K562 (cell line): ENCODE measurements around the gene CRADD. TPM values are rescaled to one million over a fixed set of nuclear protein-coding genes. Genes with fewer than 3 reads are reported as not detected.

Experiments
- ATAC-seq: fragments of 200-7000 bp; cut with Tn5 transposase; 3 replicates; pipeline ENCODE4 v1.9.1; 2020; ENCODE audit warnings: moderate library complexity
- BruUV-seq: library from RNA; stranded (reverse); fragments of 400-500 nt; replicated peaks from 2 replicates; lab custom pipeline; 2021; lab: Mats Ljungman, UMichigan
- CTCF ChIA-PET: fragments of 300-600 bp; formaldehyde crosslinking; extraction: SDS; loops from one replicate; lab custom pipeline; 2021; ENCODE audit warnings: low intra/inter-chr PET ratio; lab: Yijun Ruan, JAX
- POLR2A ChIA-PET: fragments of 300-600, 350-650 bp; sonication (Branson Sonifier 250); formaldehyde crosslinking; extraction: SDS; loops from one replicate; lab custom pipeline; 2021; ENCODE audit warnings: antibody characterized with exemption, inconsistent platforms; lab: Yijun Ruan, JAX
- DNase-seq, 4 experiments: peaks; one replicate each; pipeline versions ENCODE4 v3.0.0 to v3.0.0-alpha.2; 2011 to 2018; ENCODE audit warnings: low spot score in 3 of 4, mixed read lengths in 3 of 4; ENCODE audit errors: extremely low read depth in 1 of 4
- FAIRE-seq: peaks from 2 replicates; lab custom pipeline; 2011; peaks lifted over from hg19 to GRCh38; lab: Jason Lieb, UNC
- H2AFZ ChIP-seq: 2 replicates; pipeline ENCODE4 v1.6.0; 2011; ENCODE audit warnings: low read depth, low read length, control low read depth, inconsistent platforms
- H3K27ac ChIP-seq: fragments of 200-600 bp; 3 replicates; pipeline ENCODE4 v1.8.0; 2011; ENCODE audit warnings: low read depth, mild to moderate bottlenecking, control low read depth, inconsistent platforms, low read length, moderate library complexity, mixed read lengths; ENCODE audit errors: extremely low read depth
- H3K27me3 ChIP-seq, 2 experiments: fragments of 300-600 bp in 1 of 2; 2 replicates in 1 of 2; 3 replicates in 1 of 2; pipeline versions ENCODE4 v1.6.0 to v1.8.0; 2011; ENCODE audit warnings: inconsistent platforms in 2 of 2, low read length in 2 of 2, mild to moderate bottlenecking in 1 of 2, mixed read lengths in 1 of 2, moderate library complexity in 1 of 2; ENCODE audit not compliant: control insufficient read depth in 2 of 2, insufficient read depth in 2 of 2
- H3K36me3 ChIP-seq: fragments of 300-600 bp; 3 replicates; pipeline ENCODE4 v1.8.0; 2011; ENCODE audit warnings: mild to moderate bottlenecking, low read length, inconsistent platforms; ENCODE audit not compliant: control insufficient read depth, insufficient read depth
- H3K4me1 ChIP-seq, 2 experiments: fragments of 200-600 bp in 1 of 2; replicated peaks in 1 of 2; 2 replicates in 1 of 2; 3 replicates in 1 of 2; pipeline versions ENCODE4 v1.5.1 to v1.8.0; 2011; ENCODE audit warnings: inconsistent platforms in 2 of 2, low read length in 2 of 2, mild to moderate bottlenecking in 1 of 2, mixed read lengths in 1 of 2, moderate library complexity in 1 of 2; ENCODE audit not compliant: control insufficient read depth in 2 of 2, insufficient read depth in 2 of 2
- H3K4me2 ChIP-seq: 2 replicates; pipeline ENCODE4 v1.6.1; 2011; ENCODE audit warnings: low read length, control low read depth, inconsistent platforms, mixed read lengths; ENCODE audit not compliant: insufficient read depth
- H3K4me3 ChIP-seq: fragments of 200-600 bp; sonication (generic), shearing (Covaris generic); 2 replicates; pipeline ENCODE4 v1.5.1; 2016; ENCODE audit warnings: control low read depth, inconsistent platforms
- H3K79me2 ChIP-seq: fragments of 200-600 bp; 3 replicates; pipeline ENCODE4 v1.8.0; 2011; ENCODE audit warnings: low read length, inconsistent platforms; ENCODE audit not compliant: control insufficient read depth, insufficient read depth
- H3K9ac ChIP-seq, 2 experiments: 2 replicates each; pipeline versions ENCODE4 v1.6.0 to v1.6.1; 2011; ENCODE audit warnings: low read depth in 2 of 2, low read length in 2 of 2, control low read depth in 1 of 2, inconsistent platforms in 1 of 2, mild to moderate bottlenecking in 1 of 2, mixed read lengths in 1 of 2; ENCODE audit not compliant: insufficient read depth in 1 of 2
- H3K9me1 ChIP-seq: one replicate; pipeline ENCODE4 v1.6.0; 2011; ENCODE audit warnings: inconsistent platforms, mild to moderate bottlenecking, low read length, moderate library complexity; ENCODE audit not compliant: control insufficient read depth, insufficient read depth
- H3K9me3 ChIP-seq: replicated peaks from 2 replicates; pipeline ENCODE4 v1.5.1; 2011; ENCODE audit warnings: low read depth, low read length, inconsistent platforms; ENCODE audit not compliant: control insufficient read depth, insufficient read depth
- H4K20me1 ChIP-seq: replicated peaks from 2 replicates; pipeline ENCODE4 v1.6.1; 2011; ENCODE audit warnings: low read length, inconsistent platforms, mixed read lengths; ENCODE audit not compliant: control insufficient read depth, insufficient read depth
- CEBPB ChIP-seq: fragments of 450-650 bp; IDR thresholded peaks from 2 replicates; pipeline ENCODE4 v1.6.1; 2016; ENCODE audit warnings: missing genetic modification characterization, missing compliant biosample characterization
- DPF2 ChIP-seq: fragments of 450-650 bp; IDR thresholded peaks from 2 replicates; pipeline ENCODE4 v1.6.1; 2016
- UBTF ChIP-seq, 2 experiments: IDR thresholded peaks; 2 replicates each; pipeline ENCODE4 v1.6.1; 2012; ENCODE audit warnings: improper control_type of control experiment in 2 of 2, low read depth in 2 of 2, low read length in 2 of 2, borderline replicate concordance in 1 of 2
- ZNF121 ChIP-seq: sonication (generic); formaldehyde crosslinking; conservative IDR thresholded peaks from 2 replicates; pipeline ENCODE4 v1.8.0; 2022; ENCODE audit warnings: missing genetic modification reagents
- ZZZ3 ChIP-seq: fragments of 450-650 bp; IDR thresholded peaks from 2 replicates; pipeline ENCODE4 v1.6.1; 2016; ENCODE audit warnings: antibody characterized with exemption, mild to moderate bottlenecking, moderate library complexity
- WGBS: fragments of 100-300 bp; shearing (Covaris generic); methylation state at CpG from one replicate; pipeline ENCODE4 v1.1.6; 2016; ENCODE audit warnings: low coverage, mixed read lengths; ENCODE audit not compliant: insufficient coverage; ENCODE audit errors: missing lambda C conversion rate; 5-methylcytosine and 5-hydroxymethylcytosine counted together
- in situ Hi-C: fragments of 300-500 bp; cut with MboI; formaldehyde crosslinking; loops from 4 replicates; pipeline ENCODE4 v1.15.0; 2018; ENCODE audit warnings: inconsistent platforms, mixed read lengths
- intact Hi-C: fragments of 100-400 bp; cut with micrococcal nuclease; formaldehyde crosslinking; loops from 2 replicates; pipeline ENCODE4 v1.14.2; 2022
- polyA plus RNA-seq, 8 experiments: library from polyadenylated mRNA; depleted of rRNA in 4 of 8; stranded (reverse) in 5 of 8; unstranded in 3 of 8; fragments of >200 nt; fragmentation: Nextera tagmentation in 2 of 8; fragmentation: Illumina TruSeq in 1 of 8; extraction: Ambion mirVana in 2 of 8; extraction: Trizol in 1 of 8; gene quantifications; 2 replicates each; pipeline versions ENCODE4 v1.2.1 to v1.2.3, GENCODE V29; 2011 to 2014; ENCODE audit warnings: inconsistent platforms in 1 of 8, missing spikeins in 1 of 8
- total RNA-seq, 7 experiments: library from RNA; depleted of rRNA in 6 of 7; stranded (reverse); fragments of >200 nt in 6 of 7; fragmentation: Illumina TruSeq in 2 of 7; extraction: Trizol in 2 of 7; gene quantifications; 2 replicates each; pipeline versions ENCODE4 v1.2.1 to v1.2.3, GENCODE V29; 2011 to 2021; ENCODE audit warnings: low replicate concordance in 1 of 7

The CRADD gene
- total and polyA plus RNA-seq, 9 of the 15 experiments (the other 6 are each of a cell fraction or from before 2014, with no cell fraction given), result 20.5 to 41.1 (median 25.9) TPM

DNA sequence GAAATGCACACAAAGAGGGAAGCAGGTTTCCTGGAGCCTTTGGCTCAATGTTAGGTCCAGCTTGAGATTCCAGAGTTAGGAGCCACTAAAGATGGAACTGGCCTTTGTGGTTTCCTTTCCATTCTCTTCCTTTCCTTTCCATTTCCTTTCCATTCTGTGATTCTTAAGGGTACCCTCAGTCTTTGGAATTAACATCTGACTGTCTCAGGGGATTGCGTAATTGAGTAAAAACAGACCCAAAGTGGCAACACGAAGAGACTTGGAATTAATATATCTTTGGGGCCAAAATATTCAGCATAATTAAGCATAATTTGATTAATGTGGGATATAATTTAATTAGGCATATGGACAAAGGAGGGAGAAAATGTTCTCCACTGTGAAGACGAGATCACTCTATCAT, 205.6 kb downstream of the CRADD start (continued):
- TF ChIP-seq CEBPB (tag), result peak; percentile 91

DNA sequence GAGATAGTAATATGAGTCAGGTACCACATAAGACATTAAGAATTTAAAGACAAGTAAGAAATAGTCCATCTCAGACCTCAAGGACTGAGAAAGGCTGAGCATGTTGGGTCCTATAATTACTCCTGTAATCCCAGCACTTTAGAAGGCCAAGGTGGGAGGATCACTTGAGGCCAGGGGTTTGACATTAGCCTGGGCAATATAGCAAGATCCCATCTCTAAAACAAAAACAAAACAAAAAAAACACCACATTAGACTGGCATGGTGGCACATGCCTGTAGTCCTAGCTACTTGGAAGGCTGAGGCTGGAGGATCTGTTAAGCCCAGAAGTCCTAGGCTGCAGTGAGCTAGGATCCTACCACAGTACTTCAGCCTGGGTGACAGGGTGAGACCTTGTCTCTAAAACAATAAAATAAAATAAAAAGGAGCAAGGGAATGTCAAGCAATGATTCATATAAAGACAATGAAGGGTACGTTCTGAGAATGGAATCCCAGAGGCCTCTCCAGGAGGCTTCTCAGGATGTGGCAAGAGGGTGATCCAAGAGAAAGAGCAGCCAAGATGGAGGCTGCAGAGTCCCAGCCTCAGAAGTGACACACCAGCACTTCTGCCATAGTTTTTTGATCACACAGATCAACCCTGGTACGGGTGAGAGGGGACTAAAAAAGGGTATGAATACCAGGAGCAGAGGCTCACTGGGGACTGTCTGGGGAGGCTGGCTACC, 206.4 kb downstream of the CRADD start:
- no peak for ATAC-seq
- no peak for FAIRE-seq
- WGBS, result 42% methylated on average over 2 of the region's 2 CpGs
- no TSS peak for BruUV-seq
- H3K79me2 ChIP-seq, result no peaks in the 10 kb centered on the region
- H2AFZ ChIP-seq, result no peak overlapping the region
- H4K20me1 ChIP-seq, result no peaks in the 10 kb centered on the region
- intact Hi-C loops, result no loop called here
- no peaks in the 10 kb centered on the region for H3K9me1 ChIP-seq
- H3K4me3 ChIP-seq, result no peak overlapping the region
- no peak for DNase-seq
- no peak overlapping the region for H3K4me2 ChIP-seq
- H3K4me1 ChIP-seq, result peaks cover 0 to 23% of the 10 kb centered on the region in 2 experiments; a peak in 3 of 5 replicates
- H3K27me3 ChIP-seq, result no peaks in the 10 kb centered on the region
- no peaks in the 10 kb centered on the region for H3K9me3 ChIP-seq
- in situ Hi-C loops, result no loop called here
- no peak overlapping the region for H3K27ac ChIP-seq
- CTCF ChIA-PET, result no interaction called here
- no peak for TF ChIP-seq DPF2
- TF ChIP-seq ZNF121 (CRISPR knock-in tag), result peak; percentile 28
- TF ChIP-seq UBTF (IDR thresholded peaks at IDR 0.05; ENCODE audit: borderline replicate concordance in 1 of 2, low read depth in 2 of 2, low read length in 2 of 2), result no peak
- TF ChIP-seq ZZZ3, result no peak
- H3K9ac ChIP-seq, result no peak overlapping the region
- POLR2A ChIA-PET, result interaction anchor here (0.6 kb wide), 2 partner anchors 13 to 118 kb away, joined by 3 read pairs; no protein-coding TSS in a partner anchor
- H3K36me3 ChIP-seq, result no peaks in the 10 kb centered on the region
